GM12878 (cell line): ENCODE data around the gene RDH16.

Experiments used
- CEBPB ChIP-seq, 2 experiments: fragments of 150-350 bp in 1 of 2; IDR thresholded peaks; 2 replicates each; pipeline ENCODE4 v1.6.1; 2012 to 2014; ENCODE audit warnings: low read depth in 2 of 2, low read length in 2 of 2, borderline replicate concordance in 1 of 2, inconsistent platforms in 1 of 2
- CTCF ChIP-seq, 3 experiments: IDR thresholded peaks in 2 of 3; conservative IDR thresholded peaks in 1 of 3; 2 replicates each; pipeline ENCODE4 v1.5.1; 2011; ENCODE audit warnings: low read depth in 3 of 3, low read length in 3 of 3, mild to moderate bottlenecking in 3 of 3, control low read depth in 2 of 3, moderate library complexity in 2 of 3, inconsistent platforms in 1 of 3, mixed read lengths in 1 of 3; ENCODE audit not compliant: control insufficient read depth in 2 of 3, insufficient read depth in 1 of 3; ENCODE audit errors: extremely low read depth in 1 of 3
- MTA3 ChIP-seq: IDR thresholded peaks from 2 replicates; pipeline ENCODE4 v1.6.1; 2012; ENCODE audit warnings: low read length, inconsistent platforms, borderline replicate concordance
- TAF1 ChIP-seq: IDR thresholded peaks from 2 replicates; pipeline ENCODE4 v1.6.1; 2011; ENCODE audit warnings: mild to moderate bottlenecking, low read depth, low read length, borderline replicate concordance
- TCF12 ChIP-seq: IDR thresholded peaks from 2 replicates; pipeline ENCODE4 v1.6.1; 2011; ENCODE audit warnings: low read depth, mild to moderate bottlenecking, low read length
- ZNF274 ChIP-seq: IDR thresholded peaks from one replicate; pipeline ENCODE4 v1.8.0; 2011; ENCODE audit not compliant: insufficient read length, insufficient read depth

GRCh38 chr12:56947633-56948456 lies 9.6 kb downstream of the RDH16 start:
- TF ChIP-seq MTA3 (no peak), CTCF (IDR thresholded peaks at IDR 0.05 in 2 of 3, conservative IDR thresholded peaks at IDR 0.05 in 1 of 3; ENCODE audit: control insufficient read depth in 2 of 3, extremely low read depth in 1 of 3, insufficient read depth in 1 of 3, low read depth in 3 of 3, low read length in 3 of 3) (peak in 1 of 3 experiments; percentile 17; a peak in 1 of 6 replicates), TCF12 (no peak), ZNF274 (no peak), CEBPB (IDR thresholded peaks at IDR 0.05; ENCODE audit: borderline replicate concordance in 1 of 2, low read depth in 2 of 2, low read length in 2 of 2) (no peak), TAF1 (no peak)
